Psoas muscle (tissue), 8 donors: Measurements from ENCODE around the gene CSTB. TPM values are rescaled to one million over a fixed set of nuclear protein-coding genes. Genes with fewer than 3 reads are reported as not detected.

ENCODE experiments used
- ATAC-seq, 4 donors: fragments of 200-7000 bp; cut with Tn5 transposase; one replicate each; pipeline ENCODE4 v1.9.1; 2020; ENCODE audit warnings: moderate library complexity in 3 of 4, mild to moderate bottlenecking in 2 of 4
- DNase-seq, 2 donors: peaks; one replicate each; pipeline ENCODE4 v3.0.0-alpha.2; 2020
- H3K27ac ChIP-seq: fragments of 200-600 bp; one replicate; pipeline ENCODE4 v1.8.0; 2022
- H3K27me3 ChIP-seq, 3 donors: fragments of 200-600 bp in 1 of 3; one replicate each; pipeline versions ENCODE4 v1.6.1 to v1.8.0; 2013 to 2022; ENCODE audit warnings: low read length in 2 of 3, mild to moderate bottlenecking in 2 of 3, moderate library complexity in 1 of 3; ENCODE audit not compliant: insufficient read depth in 3 of 3
- H3K36me3 ChIP-seq, 2 donors: fragments of 200-600 bp in 1 of 2; one replicate each; pipeline versions ENCODE4 v1.6.1 to v1.8.0; 2013 to 2022; ENCODE audit warnings: low read depth in 1 of 2, mild to moderate bottlenecking in 1 of 2, moderate library complexity in 1 of 2; ENCODE audit not compliant: insufficient read depth in 1 of 2
- H3K4me1 ChIP-seq: fragments of 200-600 bp; one replicate; pipeline ENCODE4 v1.8.0; 2022
- H3K4me3 ChIP-seq: fragments of 200-600 bp; one replicate; pipeline ENCODE4 v1.8.0; 2022; ENCODE audit warnings: mild to moderate bottlenecking
- H3K9me3 ChIP-seq: fragments of 200-600 bp; one replicate; pipeline ENCODE4 v1.8.0; 2022
- CTCF ChIP-seq: fragments of 200-600 bp; IDR thresholded peaks from one replicate; pipeline ENCODE4 v1.8.0; 2022; ENCODE audit warnings: antibody characterized with exemption
- WGBS, 3 donors: extraction: QIAGEN DNeasy Blood & Tissue Kit; methylation state at CpG; one replicate each; pipeline versions ENCODE4 v1.1.6 to v1.1.7; 2013; 5-methylcytosine and 5-hydroxymethylcytosine counted together
- intact Hi-C, 2 donors: fragments of 100-400 bp; cut with DNase I; formaldehyde crosslinking; loops; one replicate each; pipeline versions ENCODE4 v1.11.0 to v1.14.2; 2022
- polyA plus RNA-seq, 3 donors: library from polyadenylated mRNA; stranded (reverse); fragments of 200-250 nt; gene quantifications; one replicate each; pipeline ENCODE4 v1.2.3, GENCODE V29; 2013
- total RNA-seq, 4 donors: library from RNA; stranded (reverse); fragmentation: NEBNext Ultra II Directional in 2 of 4; extraction: Animal tissue kit (Norgen Biotek cat#: 25700) in 2 of 4; gene quantifications; one replicate each; pipeline versions ENCODE4 v1.2.1 to v1.2.4, GENCODE V29; 2021 to 2023
- donor health status: healthy with polysubstance abuse.
- donor health status: DM: no; HTN: no; CAD: no; lungs with moderate emphysema.
- donor health status: Bipolar disorder and iron deficiency.
- donor health status: healthy.
- donor health status: DM: yes; HTN: yes; CAD: no.
- donor health status: DM: no; HTN: no; CAD: no.
- donor health status: DM: no; HTN: no; CAD: no.
- donor health status: DM: yes; HTN: yes; CAD: no.

The CSTB gene
- total and polyA plus RNA-seq, 7 donors, result 16.0 to 35.2 (median 21.3) TPM

- 91 to 94% (median 94%) methylated on average over 35 of the region's 35 CpGs for WGBS, 3 donors
- no peak for DNase-seq
- Histone ChIP-seq H3K36me3 (peaks cover 0 to 19% of the 10 kb centered on the region in 2 donors), H3K27ac (no peak overlapping the region), H3K4me1 (peaks cover 4% of the 10 kb centered on the region), H3K9me3 (no peaks in the 10 kb centered on the region), H3K4me3 (no peak overlapping the region), H3K27me3 (no peaks in the 10 kb centered on the region)
- no peak for ATAC-seq
- TF ChIP-seq CTCF, result no peak
- intact Hi-C loops, result no loop called here
These were observed 38.8 kb downstream of the CSTB start for GRCh38 chr21:43737158-43737950.

GRCh38 chr21:43736224-43736883 is 39.8 kb downstream of the CSTB start:
- no peak for TF ChIP-seq CTCF
- no peak overlapping the region for H3K27ac ChIP-seq
- peaks cover 0 to 13% of the 10 kb centered on the region in 2 donors for H3K36me3 ChIP-seq
- WGBS, 3 donors, result 94 to 96% (median 95%) methylated on average over 25 of the region's 25 CpGs
- H3K9me3 ChIP-seq, result no peaks in the 10 kb centered on the region
- H3K4me3 ChIP-seq, result no peak overlapping the region
- intact Hi-C loops, result no loop called here
- DNase-seq, result no peak
- H3K4me1 ChIP-seq, result peaks cover 14% of the 10 kb centered on the region
- ATAC-seq, result no peak
- H3K27me3 ChIP-seq, result no peaks in the 10 kb centered on the region

- Histone ChIP-seq H3K4me3 (no peak overlapping the region), H3K9me3 (no peaks in the 10 kb centered on the region), H3K27me3 (no peaks in the 10 kb centered on the region), H3K36me3 (peaks cover 0 to 13% of the 10 kb centered on the region in 2 donors), H3K27ac (no peak overlapping the region), H3K4me1 (peaks cover 15% of the 10 kb centered on the region)
- intact Hi-C loops, result no loop called here
- no peak for DNase-seq
- no peak for ATAC-seq
- no peak for TF ChIP-seq CTCF
- WGBS, 3 donors, result 91 to 94% (median 94%) methylated on average over 20 to 22 of the region's 22 CpGs
These were observed 40.6 kb downstream of the CSTB start for GRCh38 chr21:43735236-43736091.

GRCh38 chr21:43734928-43735229 is 41.2 kb downstream of the CSTB start:
- 68 to 80% (median 69%) methylated on average over 9 of the region's 9 CpGs for WGBS, 3 donors
- ATAC-seq, result no peak
- DNase-seq, result peak in 1 of 2 donors; percentile 47
- no peak for TF ChIP-seq CTCF
- no peaks in the 10 kb centered on the region for H3K9me3 ChIP-seq
- no peaks in the 10 kb centered on the region for H3K27me3 ChIP-seq
- no peak overlapping the region for H3K27ac ChIP-seq
- H3K4me1 ChIP-seq, result peaks cover 15% of the 10 kb centered on the region
- peaks cover 0 to 13% of the 10 kb centered on the region in 2 donors for H3K36me3 ChIP-seq
- no peak overlapping the region for H3K4me3 ChIP-seq
- intact Hi-C loops, result no loop called here
